ENCODE measurements around the gene CIAO3.

Gene CIAO3

GRCh38 chr16:704552-705380 is 36.0 kb downstream of the CIAO3 start:
- H3K4me3 ChIP-seq (ENCODE audit: low read depth, low read length), result no peak overlapping the region
- ChIA-PET CTCF (interaction anchor here (1.0 to 6.6 kb wide), 2 partner anchors 7 to 36 kb away, joined by 3 to 53 read pairs; partner anchors contain the start of gene CIAO3), POLR2A (no interaction called here)
- TF ChIP-seq CTCF (IDR thresholded peaks at IDR 0.05; ENCODE audit: insufficient read depth, low read length, missing control alignments), result no peak
- DNase-seq (ENCODE audit: low read depth, low spot score), result no peak

- ChIA-PET POLR2A (no interaction called here), CTCF (interaction anchor here (1.0 to 6.6 kb wide), 3 partner anchors 8 to 37 kb away, joined by 3 to 53 read pairs (median 5); partner anchors contain the start of gene CIAO3)
- TF ChIP-seq CTCF (IDR thresholded peaks at IDR 0.05; ENCODE audit: insufficient read depth, low read length, missing control alignments), result no peak
- DNase-seq (ENCODE audit: low read depth, low spot score), result no peak
- H3K4me3 ChIP-seq (ENCODE audit: low read depth, low read length), result no peak overlapping the region
Observed at GRCh38 chr16:704047-704446, 36.8 kb downstream of the CIAO3 start.

DNA sequence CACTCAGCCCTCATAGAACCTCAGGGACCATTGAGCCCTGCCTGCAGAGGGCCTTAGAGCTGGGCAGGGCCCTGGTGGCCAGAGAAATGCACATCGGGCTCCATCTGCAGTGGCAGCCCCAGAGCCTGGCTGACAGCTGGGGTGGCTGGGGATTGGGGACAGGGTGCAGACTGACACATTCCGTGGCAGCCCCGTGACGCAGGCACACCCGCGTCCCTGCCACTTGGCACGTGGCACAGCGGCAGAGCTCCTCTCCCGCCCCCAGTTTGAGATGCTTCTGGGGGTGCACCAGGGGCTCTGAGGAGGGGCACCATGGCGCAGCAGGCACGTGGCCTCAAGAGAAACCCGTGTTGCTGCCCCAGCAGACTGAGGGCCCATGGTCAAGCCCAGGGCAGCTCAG is 37.4 kb downstream of the CIAO3 start:
- ChIA-PET CTCF (interaction anchor here (0.8 to 6.6 kb wide), 4 partner anchors 8 to 37 kb away, joined by 3 to 53 read pairs (median 6); partner anchors contain the start of genes ANTKMT and CIAO3), POLR2A (no interaction called here)
- H3K4me3 ChIP-seq (ENCODE audit: low read depth, low read length), result no peak overlapping the region
- DNase-seq (ENCODE audit: low read depth, low spot score), result no peak
- TF ChIP-seq CTCF (IDR thresholded peaks at IDR 0.05; ENCODE audit: insufficient read depth, low read length, missing control alignments), result no peak

DNA sequence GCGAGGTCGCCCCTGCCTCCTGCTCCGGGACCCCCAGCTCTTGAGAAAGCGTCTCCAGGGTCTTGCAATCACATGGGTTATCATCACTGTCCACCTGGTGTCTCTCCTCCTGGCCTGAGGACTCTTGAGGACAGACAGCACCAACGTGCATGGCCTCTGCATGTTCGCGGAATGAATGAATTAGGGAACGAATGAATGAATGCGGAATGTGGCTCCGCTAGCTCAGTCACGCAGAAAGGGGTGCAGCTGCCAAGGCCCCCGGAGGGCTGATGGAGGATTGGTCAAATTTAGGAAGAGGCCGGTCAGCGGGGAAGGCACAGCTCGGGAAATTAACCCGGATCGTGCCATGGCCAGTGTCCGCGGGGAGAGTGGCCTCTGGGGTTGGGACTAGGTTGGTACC is 38.5 kb downstream of the CIAO3 start:
- POLR2A ChIA-PET, result no interaction called here
- CTCF ChIA-PET, result interaction anchor here (1.2 to 6.6 kb wide), 3 partner anchors 9 to 38 kb away, joined by 4 to 53 read pairs (median 6); partner anchors contain the start of gene CIAO3
- no peak for TF ChIP-seq CTCF (IDR thresholded peaks at IDR 0.05; ENCODE audit: insufficient read depth, low read length, missing control alignments)
- no peak for DNase-seq (ENCODE audit: low read depth, low spot score)
- no peak overlapping the region for H3K4me3 ChIP-seq (ENCODE audit: low read depth, low read length)

GRCh38 chr16:700684-701584 is 39.9 kb downstream of the CIAO3 start:
- no peak for DNase-seq (ENCODE audit: low read depth, low spot score)
- ChIA-PET CTCF (interaction anchor here (1.2 to 6.6 kb wide), 3 partner anchors 8 to 40 kb away, joined by 4 to 53 read pairs (median 6); partner anchors contain the start of gene CIAO3), POLR2A (no interaction called here)
- TF ChIP-seq CTCF (IDR thresholded peaks at IDR 0.05; ENCODE audit: insufficient read depth, low read length, missing control alignments), result no peak
- H3K4me3 ChIP-seq (ENCODE audit: low read depth, low read length), result no peak overlapping the region
